K562 (cell line): Measurements from ENCODE around the gene SLC19A1. TPM values are rescaled to one million over a fixed set of nuclear protein-coding genes. Genes with fewer than 3 reads are reported as not detected.

Experiments
- ARHGAP35 ChIP-seq: fragments of 450-650 bp; IDR thresholded peaks from 2 replicates; pipeline ENCODE4 v1.6.1; 2018; ENCODE audit not compliant: partially characterized antibody
- ARID1B ChIP-seq: fragments of 450-650 bp; IDR thresholded peaks from 2 replicates; pipeline ENCODE4 v1.6.1; 2016; ENCODE audit warnings: antibody characterized with exemption, mild to moderate bottlenecking, inconsistent platforms
- ARID3A ChIP-seq: IDR thresholded peaks from 2 replicates; pipeline ENCODE4 v1.6.1; 2012; ENCODE audit warnings: low read depth, low read length, improper control_type of control experiment, borderline replicate concordance
- BRD9 ChIP-seq: fragments of 450-650 bp; IDR thresholded peaks from 2 replicates; pipeline ENCODE4 v1.6.1; 2018; ENCODE audit warnings: low read depth; ENCODE audit not compliant: partially characterized antibody
- BRF1 ChIP-seq: IDR thresholded peaks from 3 replicates; pipeline ENCODE4 v1.6.1; 2011; ENCODE audit warnings: borderline replicate concordance, mild to moderate bottlenecking; ENCODE audit not compliant: insufficient read length; ENCODE audit errors: extremely low read depth
- CAMTA2 ChIP-seq: fragments of 250-450 bp; sonication (Bioruptor Pico); conservative IDR thresholded peaks from 2 replicates; pipeline ENCODE4 v1.5.1; 2022
- CBFA2T2 ChIP-seq: fragments of 450-650 bp; conservative IDR thresholded peaks from 2 replicates; pipeline ENCODE4 v1.6.1; 2017; ENCODE audit warnings: mild to moderate bottlenecking
- CHD4 ChIP-seq: fragments of 200-600 bp; sonication (generic); IDR thresholded peaks from 3 replicates; pipeline ENCODE4 v1.6.1; 2012; ENCODE audit warnings: low read depth, mild to moderate bottlenecking, mixed read lengths, low read length, inconsistent platforms; ENCODE audit not compliant: insufficient read depth, insufficient replicate concordance, poor library complexity, severe bottlenecking
- ERF ChIP-seq: fragments of 450-650 bp; formaldehyde crosslinking; IDR thresholded peaks from 2 replicates; pipeline ENCODE4 v1.4.0; 2020; ENCODE audit warnings: mild to moderate bottlenecking, mixed read lengths
- ETS2 ChIP-seq: IDR thresholded peaks from 2 replicates; pipeline ENCODE4 v1.6.1; 2016; ENCODE audit warnings: borderline replicate concordance, missing genetic modification characterization, mild to moderate bottlenecking, moderate library complexity, missing compliant biosample characterization; ENCODE audit not compliant: poor library complexity, severe bottlenecking
- FOXK2 ChIP-seq, 2 experiments: fragments of 450-650 bp; IDR thresholded peaks in 1 of 2; conservative IDR thresholded peaks in 1 of 2; 2 replicates each; pipeline ENCODE4 v1.6.1; 2016; ENCODE audit warnings: low read depth in 2 of 2, mild to moderate bottlenecking in 1 of 2
- GTF2B ChIP-seq: IDR thresholded peaks from 2 replicates; pipeline ENCODE4 v1.6.1; 2011; ENCODE audit not compliant: insufficient read length; ENCODE audit errors: extremely low read depth
- JUN ChIP-seq, 2 experiments: sonication (generic) in 1 of 2; formaldehyde crosslinking in 1 of 2; IDR thresholded peaks; 2 replicates each; pipeline versions ENCODE4 v1.6.1 to v1.8.0; 2012 to 2022; ENCODE audit warnings: borderline replicate concordance in 2 of 2, mild to moderate bottlenecking in 2 of 2, improper control_type of control experiment in 1 of 2, low read depth in 1 of 2, low read length in 1 of 2, missing genetic modification reagents in 1 of 2
- KAT2B ChIP-seq: IDR thresholded peaks from one replicate; pipeline ENCODE4 v1.6.1; 2012; ENCODE audit warnings: low read depth, mild to moderate bottlenecking, control low read depth, inconsistent platforms, low read length, moderate library complexity
- KHSRP ChIP-seq: fragments of 450-650 bp; IDR thresholded peaks from 2 replicates; pipeline ENCODE4 v1.6.1; 2017
- MED1 ChIP-seq: sonication (generic); formaldehyde crosslinking; IDR thresholded peaks from 2 replicates; pipeline ENCODE4 v1.8.1; 2023; ENCODE audit warnings: missing genetic modification reagents, borderline replicate concordance
- MIER1 ChIP-seq: fragments of 450-650 bp; IDR thresholded peaks from 2 replicates; pipeline ENCODE4 v1.6.1; 2016; ENCODE audit warnings: antibody characterized with exemption, mild to moderate bottlenecking, low read depth
- MXD1 ChIP-seq: fragments of 250-450 bp; sonication (Bioruptor Pico); IDR thresholded peaks from 2 replicates; pipeline ENCODE4 v1.8.0; 2021; ENCODE audit warnings: borderline replicate concordance, mild to moderate bottlenecking, moderate library complexity; ENCODE audit not compliant: poor library complexity, severe bottlenecking
- NCOR1 ChIP-seq: fragments of 450-650 bp; IDR thresholded peaks from 2 replicates; pipeline ENCODE4 v1.6.1; 2016; ENCODE audit warnings: mild to moderate bottlenecking, moderate library complexity
- RBFOX2 ChIP-seq: fragments of 200-400 bp; formaldehyde crosslinking; IDR thresholded peaks from 2 replicates; pipeline ENCODE4 v1.6.1; 2017; ENCODE audit warnings: low read depth, mild to moderate bottlenecking, low read length, moderate library complexity
- SAP30 ChIP-seq: fragments of 200-600 bp; sonication (generic); IDR thresholded peaks from 2 replicates; pipeline ENCODE4 v1.6.1; 2012; ENCODE audit warnings: borderline replicate concordance, low read depth, mild to moderate bottlenecking, moderate library complexity, low read length, control low read depth, inconsistent platforms; ENCODE audit not compliant: insufficient read depth, poor library complexity, severe bottlenecking
- SUPT5H ChIP-seq: fragments of 450-650 bp; IDR thresholded peaks from 2 replicates; pipeline ENCODE4 v1.6.1; 2016
- YBX1 ChIP-seq: fragments of 450-650 bp; IDR thresholded peaks from 2 replicates; pipeline ENCODE4 v1.7.1; 2016; ENCODE audit warnings: mild to moderate bottlenecking
- ZFX ChIP-seq: sonication (generic); formaldehyde crosslinking; IDR thresholded peaks from 2 replicates; pipeline ENCODE4 v1.8.0; 2022; ENCODE audit warnings: mild to moderate bottlenecking, missing genetic modification reagents, moderate library complexity
- ZNF780A ChIP-seq: fragments of 250-450 bp; sonication (Bioruptor Pico); IDR thresholded peaks from 2 replicates; pipeline ENCODE4 v1.5.0; 2021; ENCODE audit warnings: mild to moderate bottlenecking
- polyA plus RNA-seq, 8 experiments: library from polyadenylated mRNA; depleted of rRNA in 4 of 8; stranded (reverse) in 5 of 8; unstranded in 3 of 8; fragments of >200 nt; fragmentation: Nextera tagmentation in 2 of 8; fragmentation: Illumina TruSeq in 1 of 8; extraction: Ambion mirVana in 2 of 8; extraction: Trizol in 1 of 8; gene quantifications; 2 replicates each; pipeline versions ENCODE4 v1.2.1 to v1.2.3, GENCODE V29; 2011 to 2014; ENCODE audit warnings: inconsistent platforms in 1 of 8, missing spikeins in 1 of 8
- total RNA-seq, 7 experiments: library from RNA; depleted of rRNA in 6 of 7; stranded (reverse); fragments of >200 nt in 6 of 7; fragmentation: Illumina TruSeq in 2 of 7; extraction: Trizol in 2 of 7; gene quantifications; 2 replicates each; pipeline versions ENCODE4 v1.2.1 to v1.2.3, GENCODE V29; 2011 to 2021; ENCODE audit warnings: low replicate concordance in 1 of 7

The SLC19A1 gene
- total and polyA plus RNA-seq, 9 of the 15 experiments (the other 6 are each of a cell fraction or from before 2014, with no cell fraction given): 0.65 to 88.7 (median 12.0) TPM

GRCh38 chr21:45590726-45591618 is 48.7 kb upstream of the SLC19A1 start (continued):
- TF ChIP-seq ZNF780A (no peak), FOXK2 (conservative IDR thresholded peaks at IDR 0.05 in 1 of 2, IDR thresholded peaks at IDR 0.05 in 1 of 2; ENCODE audit: low read depth in 2 of 2) (peak; percentile 64 to 73), YBX1 (peak; percentile 97), ARID3A (no peak), ZFX (CRISPR knock-in tag) (peak; percentile 57; the same call in 1 of the 2 replicates), CHD4 (peak; percentile 78), NCOR1 (no peak), ARHGAP35 (peak; percentile 86), JUN (IDR thresholded peaks at IDR 0.05; ENCODE audit: borderline replicate concordance, low read depth, low read length) (no peak), JUN (CRISPR knock-in tag; IDR thresholded peaks at IDR 0.05; ENCODE audit: borderline replicate concordance) (no peak), MIER1 (peak; percentile 65; the same call in 1 of the 2 replicates), SUPT5H (no peak; the same call in 1 of the 2 replicates), MED1 (CRISPR knock-in tag) (no peak), CBFA2T2 (no peak), ARID1B (peak; percentile 61), ERF (CRISPR knock-in tag) (no peak), CAMTA2 (CRISPR knock-in tag) (no peak), GTF2B (no peak), BRD9 (peak; percentile 78), MXD1 (CRISPR knock-in tag) (no peak), KHSRP (peak; percentile 49; the same call in 1 of the 2 replicates), RBFOX2 (peak; percentile 43; the same call in 1 of the 2 replicates), KAT2B (no peak), ETS2 (tag) (no peak), BRF1 (no peak), SAP30 (peak; percentile 1)
